H1 (cell line): ENCODE results near the gene MKRN1. TPM values are rescaled to one million over a fixed set of nuclear protein-coding genes. Genes with fewer than 3 reads are reported as not detected.

Source experiments
- BCL11A ChIP-seq, 2 experiments: IDR thresholded peaks; one replicate each; pipeline ENCODE4 v1.6.1; 2011; ENCODE audit warnings: low read depth in 2 of 2, low read length in 2 of 2, mild to moderate bottlenecking in 2 of 2
- CHD7 ChIP-seq: fragments of 300-600 bp; sonication (generic); IDR thresholded peaks from 2 replicates; pipeline ENCODE4 v1.7.1; 2012; ENCODE audit warnings: low read length, moderate library complexity, mild to moderate bottlenecking, inconsistent platforms; ENCODE audit not compliant: insufficient replicate concordance
- CTBP2 ChIP-seq: IDR thresholded peaks from 2 replicates; pipeline ENCODE4 v1.7.0; 2011; ENCODE audit warnings: borderline replicate concordance, mild to moderate bottlenecking, moderate library complexity, mixed read lengths, low read length; ENCODE audit not compliant: insufficient read depth, insufficient read length
- NANOG ChIP-seq: IDR thresholded peaks from 2 replicates; pipeline ENCODE4 v1.6.1; 2011; ENCODE audit warnings: low read length, low read depth, mild to moderate bottlenecking, inconsistent platforms; ENCODE audit not compliant: insufficient read depth, poor library complexity, severe bottlenecking
- SAP30 ChIP-seq: fragments of 300-600 bp; sonication (generic); IDR thresholded peaks from 2 replicates; pipeline ENCODE4 v1.7.1; 2012; ENCODE audit warnings: low read length, moderate library complexity, mild to moderate bottlenecking, inconsistent platforms; ENCODE audit not compliant: insufficient read depth, insufficient replicate concordance
- YY1 ChIP-seq: IDR thresholded peaks from 2 replicates; pipeline ENCODE4 v1.6.1; 2011; ENCODE audit warnings: low read depth, mild to moderate bottlenecking, low read length
- polyA plus RNA-seq, 7 experiments: library from polyadenylated mRNA; depleted of rRNA in 3 of 7; stranded (reverse) in 5 of 7; unstranded in 2 of 7; fragments of >200 nt in 5 of 7; fragments of 200-250 nt in 2 of 7; gene quantifications; 1 replicate in 5 of 7; 2 replicates in 1 of 7; 4 replicates in 1 of 7; pipeline versions ENCODE4 v1.2.1 to v1.2.3, GENCODE V29; 2011 to 2013; ENCODE audit warnings: missing spikeins in 2 of 7, mixed read lengths in 2 of 7
- total RNA-seq: library from RNA; stranded (reverse); fragmentation: NEBNext Ultra II Directional; extraction: Animal tissue kit (Norgen Biotek cat#: 25700); gene quantifications from 2 replicates; pipeline ENCODE4 v1.2.1, GENCODE V29; 2021

The MKRN1 gene
- total and polyA plus RNA-seq, 2 of the 8 experiments (the other 6 are each of a cell fraction or from before 2014, with no cell fraction given) = 46.2 to 99.6 TPM

- TF ChIP-seq CHD7 (no peak), BCL11A (IDR thresholded peaks at IDR 0.05; ENCODE audit: low read depth in 2 of 2, low read length in 2 of 2) (no peak), NANOG (no peak), SAP30 (no peak), CTBP2 (no peak), YY1 (no peak)
Measured at GRCh38 chr7:140418653-140419052, 60.7 kb downstream of the MKRN1 start (continued).
